ENCODE data around the gene PRKG1. TPM values are rescaled to one million over a fixed set of nuclear protein-coding genes. Genes with fewer than 3 reads are reported as not detected.

Gene PRKG1
- total and polyA plus RNA-seq, 2 of the 8 experiments (the other 6 are each of a cell fraction or from before 2014, with no cell fraction given) = 4.2 to 15.2 TPM

- Histone ChIP-seq H3K4me2 (ENCODE audit: insufficient read depth in 1 of 2, low read depth in 2 of 2, low read length in 2 of 2) (peak overlapping the region; percentile 93 to 95), H3K23me2 (ENCODE audit: low read depth, low read length) (peaks cover 15% of the 10 kb centered on the region), H3K14ac (ENCODE audit: insufficient read length) (no peak overlapping the region), H3K27me3 (replicated peaks in 1 of 4; ENCODE audit: control insufficient read depth in 3 of 4, extremely low read depth in 1 of 4, insufficient read depth in 3 of 4, low read length in 3 of 4) (0 out of 7 replicates have a peak, but pooled peaks cover 0 to 2% (median 0%) of the 10 kb centered on the region in 4 experiments), H3K9ac (replicated peaks in 1 of 4; ENCODE audit: extremely low read depth in 1 of 4, low read depth in 3 of 4, low read length in 3 of 4) (no peak overlapping the region; a peak in 1 of 7 replicates), H2BK20ac (ENCODE audit: low read length) (no peak overlapping the region), H2BK5ac (ENCODE audit: low read depth, low read length) (no peak overlapping the region), H3K18ac (ENCODE audit: extremely low read depth, low read length) (no peak overlapping the region), H4K91ac (replicated peaks; ENCODE audit: insufficient read length, low read length) (no peak overlapping the region), H3K79me1 (ENCODE audit: low read depth, low read length) (no peaks in the 10 kb centered on the region), H4K8ac (ENCODE audit: extremely low read depth, insufficient read depth, low read length) (no peak overlapping the region), H3K4ac (replicated peaks; ENCODE audit: insufficient read length, low read depth, low read length) (no peak overlapping the region), H3K36me3 (ENCODE audit: control insufficient read depth in 2 of 4, insufficient read depth in 4 of 4, low read length in 3 of 4) (no peaks in the 10 kb centered on the region), H4K20me1 (replicated peaks in 1 of 2; ENCODE audit: control insufficient read depth in 1 of 2, insufficient read depth in 2 of 2, low read length in 2 of 2) (no peaks in the 10 kb centered on the region), H3K4me1 (replicated peaks in 1 of 4; ENCODE audit: control insufficient read depth in 3 of 4, insufficient read depth in 4 of 4, low read length in 3 of 4) (peaks cover 0 to 12% (median 2%) of the 10 kb centered on the region in 4 experiments; a peak in 4 of 7 replicates), H2AFZ (ENCODE audit: low read length) (peak overlapping the region; percentile 91; the same call in 1 of the 2 replicates), H2AK5ac (ENCODE audit: low read depth, low read length) (no peak overlapping the region), H3K4me3 (ENCODE audit: extremely low read depth in 1 of 4, insufficient read depth in 2 of 4, low read depth in 3 of 4, low read length in 4 of 4) (peak overlapping the region; percentile 72 to 93 (median 83); a peak in 6 of 8 replicates), H3K23ac (ENCODE audit: insufficient read length) (no peak overlapping the region), H3K56ac (replicated peaks; ENCODE audit: insufficient read length, low read depth, low read length) (no peak overlapping the region), H3K79me2 (ENCODE audit: control insufficient read depth in 1 of 2, insufficient read depth in 2 of 2, low read length in 2 of 2) (peaks cover 0 to 29% of the 10 kb centered on the region in 2 experiments; a peak in 2 of 4 replicates), H2BK12ac (ENCODE audit: low read depth, low read length) (no peak overlapping the region), H4K5ac (ENCODE audit: insufficient read length, low read depth, low read length) (no peak overlapping the region), H3K9me3 (ENCODE audit: insufficient read depth in 2 of 2, low read depth in 1 of 2, low read length in 1 of 2) (no peaks in the 10 kb centered on the region), H2BK15ac (ENCODE audit: low read length) (no peak overlapping the region), H2BK120ac (replicated peaks; ENCODE audit: low read depth, low read length) (no peak overlapping the region), H3K27ac (ENCODE audit: low read depth, low read length) (no peak overlapping the region)
- TF ChIP-seq SAP30 (IDR thresholded peaks at IDR 0.05; ENCODE audit: insufficient read depth, insufficient replicate concordance, low read length) = no peak
- TF ChIP-seq TCF12 (IDR thresholded peaks at IDR 0.05; ENCODE audit: low read depth, low read length) = no peak
- TF ChIP-seq ATF3 (IDR thresholded peaks at IDR 0.05; ENCODE audit: insufficient read depth, low read depth, low read length) = no peak
- no peak for TF ChIP-seq NRF1 (IDR thresholded peaks at IDR 0.05; ENCODE audit: low read depth, low read length)
- TF ChIP-seq ZNF274 (IDR thresholded peaks at IDR 0.05; ENCODE audit: borderline replicate concordance, extremely low read depth, low read length) = no peak
- no peak for TF ChIP-seq RBBP5 (IDR thresholded peaks at IDR 0.05; ENCODE audit: borderline replicate concordance, low read depth, low read length)
- no peak for TF ChIP-seq BCL11A (IDR thresholded peaks at IDR 0.05; ENCODE audit: low read depth in 2 of 2, low read length in 2 of 2)
- no peak for TF ChIP-seq YY1 (IDR thresholded peaks at IDR 0.05; ENCODE audit: low read depth, low read length)
- no peak for TF ChIP-seq BRCA1 (IDR thresholded peaks at IDR 0.05; ENCODE audit: low read depth, low read length)
- TF ChIP-seq CTCF (IDR thresholded peaks at IDR 0.05; ENCODE audit: control extremely low read depth in 1 of 3, insufficient read depth in 1 of 3, low read depth in 1 of 3, low read length in 3 of 3) = no peak
- FAIRE-seq (no peak), DNase-seq (ENCODE audit: low read depth in 1 of 2, low spot score in 2 of 2) (no peak)
- ChIA-PET CTCF (ENCODE audit: partially characterized antibody) (interaction anchor here (1.0 to 4.4 kb wide), 5 partner anchors 10 to 877 kb away, joined by 3 to 24 read pairs (median 4); no protein-coding TSS in a partner anchor), POLR2A (ENCODE audit: partially characterized antibody) (interaction anchor here (0.7 to 2.5 kb wide), 8 partner anchors 8 to 321 kb away, joined by 3 to 7 read pairs (median 4); no protein-coding TSS in a partner anchor)
- 75% methylated on average over 5 of the region's 5 CpGs; no CpG with 5 or more reads in 1 of the 2 experiments for WGBS, 2 experiments (ENCODE audit: extremely low coverage in 1 of 2, insufficient coverage in 1 of 2, insufficient read length in 1 of 2, insufficient replicate concordance in 2 of 2, low coverage in 1 of 2, low lambda C conversion rate in 2 of 2, missing lambda C conversion rate in 1 of 2)
Measured at GRCh38 chr10:51072921-51073434, 1.3 kb upstream of the PRKG1 start.

All from H1 (cell line).